Tibial nerve (tissue), 4 donors: ENCODE data around the gene ARHGAP27.

Source experiments
- CTCF ChIP-seq, 5 experiments: fragments of 200-600 bp in 3 of 5; fragments of 450-650 bp in 2 of 5; sonication (generic) in 3 of 5; IDR thresholded peaks; one replicate each; pipeline ENCODE4 v1.5.1; 2016 to 2019; ENCODE audit warnings: antibody characterized with exemption in 5 of 5, mild to moderate bottlenecking in 3 of 5, moderate library complexity in 2 of 5
- EP300 ChIP-seq, 2 donors: sonication (generic); formaldehyde crosslinking; IDR thresholded peaks; one replicate each; pipeline ENCODE4 v1.6.1; 2017; ENCODE audit warnings: antibody characterized with exemption in 2 of 2, mild to moderate bottlenecking in 1 of 2
- POLR2A ChIP-seq, 2 donors: fragments of 450-650 bp; IDR thresholded peaks; one replicate each; pipeline ENCODE4 v1.6.1; 2017; ENCODE audit warnings: antibody characterized with exemption in 2 of 2, mild to moderate bottlenecking in 2 of 2, moderate library complexity in 2 of 2

GRCh38 chr17:45361451-45361850, 71.2 kb downstream of the ARHGAP27 start:
- TF ChIP-seq POLR2A (IDR thresholded peaks at IDR 0.05) (no peak), CTCF (IDR thresholded peaks at IDR 0.05) (no peak), EP300 (IDR thresholded peaks at IDR 0.05) (no peak)
